Sigmoid colon (tissue), 4 donors: Measurements from ENCODE around the gene SDHA.

Experiments
- CTCF ChIP-seq, 4 experiments: fragments of 450-650 bp in 3 of 4; fragments of 200-600 bp in 1 of 4; IDR thresholded peaks; one replicate each; pipeline ENCODE4 v1.5.1; 2016 to 2019; ENCODE audit warnings: antibody characterized with exemption in 4 of 4, mild to moderate bottlenecking in 3 of 4, moderate library complexity in 2 of 4
- POLR2A ChIP-seq, 2 donors: fragments of 450-650 bp; IDR thresholded peaks; one replicate each; pipeline ENCODE4 v1.6.1; 2016; ENCODE audit warnings: antibody characterized with exemption in 2 of 2, mild to moderate bottlenecking in 2 of 2, moderate library complexity in 2 of 2
- POLR2AphosphoS5 ChIP-seq, 4 donors: sonication (generic); formaldehyde crosslinking; IDR thresholded peaks; one replicate each; pipeline ENCODE4 v1.6.1; 2017; ENCODE audit warnings: antibody characterized with exemption in 4 of 4

GRCh38 chr5:219991-220390 lies 1.9 kb downstream of the SDHA start:
- TF ChIP-seq POLR2AphosphoS5 (IDR thresholded peaks at IDR 0.05) (no peak), CTCF (IDR thresholded peaks at IDR 0.05) (no peak), POLR2A (IDR thresholded peaks at IDR 0.05) (no peak)
